ENCODE results near the gene PHOX2B.

The PHOX2B gene

GRCh38 chr4:41709844-41710481 lies 38.6 kb downstream of the PHOX2B start:
- DNase-seq: no peak

GRCh38 chr4:41703785-41704184 lies 44.7 kb downstream of the PHOX2B start:
- DNase-seq: no peak

GRCh38 chr4:41702770-41703169 lies 45.8 kb downstream of the PHOX2B start:
- DNase-seq: no peak

- no peak for DNase-seq
Observed at GRCh38 chr4:41701983-41702382, 46.5 kb downstream of the PHOX2B start.

- DNase-seq: no peak
Observed at GRCh38 chr4:41696763-41697162, 51.8 kb downstream of the PHOX2B start.

- DNase-seq: no peak
Observed at GRCh38 chr4:41696131-41696530, 52.4 kb downstream of the PHOX2B start.
